Astrocyte (in vitro differentiated cells and primary cell): ENCODE results near the gene UBE2M. TPM values are rescaled to one million over a fixed set of nuclear protein-coding genes. Genes with fewer than 3 reads are reported as not detected.

Experiments used
- DNase-seq: peaks from one replicate; pipeline ENCODE4 v3.0.0-alpha.2; 2010; ENCODE audit warnings: low read depth
- FAIRE-seq: peaks from 2 replicates; lab custom pipeline; 2011; peaks lifted over from hg19 to GRCh38; lab: Jason Lieb, UNC
- H2AFZ ChIP-seq: 2 replicates; pipeline ENCODE4 v1.6.0; 2012; ENCODE audit warnings: low read depth, low read length, inconsistent platforms
- H3K27ac ChIP-seq: 2 replicates; pipeline ENCODE4 v1.5.1; 2011; ENCODE audit warnings: low read depth, low read length, inconsistent platforms
- H3K27me3 ChIP-seq: 2 replicates; pipeline ENCODE4 v1.6.0; 2011; ENCODE audit warnings: low read length, inconsistent platforms; ENCODE audit not compliant: insufficient read depth
- H3K36me3 ChIP-seq: 2 replicates; pipeline ENCODE4 v1.5.1; 2011; ENCODE audit warnings: low read length, inconsistent platforms; ENCODE audit not compliant: insufficient read depth
- H3K4me1 ChIP-seq: 2 replicates; pipeline ENCODE4 v1.5.1; 2011; ENCODE audit warnings: low read length, inconsistent platforms; ENCODE audit not compliant: insufficient read depth
- H3K4me2 ChIP-seq: 2 replicates; pipeline ENCODE4 v1.6.0; 2012; ENCODE audit warnings: low read length, inconsistent platforms
- H3K4me3 ChIP-seq: 2 replicates; pipeline ENCODE4 v1.5.1; 2011; ENCODE audit warnings: low read depth, mild to moderate bottlenecking, low read length, inconsistent platforms; ENCODE audit not compliant: insufficient read depth
- H3K79me2 ChIP-seq: 2 replicates; pipeline ENCODE4 v1.6.0; 2012; ENCODE audit warnings: mild to moderate bottlenecking, low read length, inconsistent platforms; ENCODE audit not compliant: insufficient read depth
- H3K9ac ChIP-seq: 2 replicates; pipeline ENCODE4 v1.6.0; 2012; ENCODE audit warnings: mild to moderate bottlenecking, low read length, inconsistent platforms
- H3K9me3 ChIP-seq: 2 replicates; pipeline ENCODE4 v1.5.1; 2012; ENCODE audit warnings: low read depth, mild to moderate bottlenecking, low read length, inconsistent platforms; ENCODE audit not compliant: insufficient read depth
- H4K20me1 ChIP-seq: 2 replicates; pipeline ENCODE4 v1.6.0; 2012; ENCODE audit warnings: low read length, inconsistent platforms; ENCODE audit not compliant: insufficient read depth
- H3K27ac Mint-ChIP-seq: one replicate; pipeline ENCODE4 v1.8.0; 2021; ENCODE audit warnings: mild to moderate bottlenecking, mixed read lengths; ENCODE audit not compliant: unreplicated experiment
- H3K27me3 Mint-ChIP-seq: one replicate; pipeline ENCODE4 v1.8.0; 2021; ENCODE audit warnings: low read depth, mixed read lengths; ENCODE audit not compliant: unreplicated experiment
- H3K36me3 Mint-ChIP-seq: one replicate; pipeline ENCODE4 v1.8.0; 2021; ENCODE audit warnings: low read depth, mixed read lengths; ENCODE audit not compliant: unreplicated experiment
- H3K4me1 Mint-ChIP-seq: one replicate; pipeline ENCODE4 v1.8.0; 2021; ENCODE audit warnings: low read depth, mixed read lengths; ENCODE audit not compliant: unreplicated experiment
- H3K4me3 Mint-ChIP-seq: one replicate; pipeline ENCODE4 v1.8.0; 2021; ENCODE audit warnings: mild to moderate bottlenecking, moderate library complexity, mixed read lengths; ENCODE audit not compliant: unreplicated experiment
- H3K9me3 Mint-ChIP-seq: one replicate; pipeline ENCODE4 v1.8.0; 2021; ENCODE audit warnings: mild to moderate bottlenecking, mixed read lengths; ENCODE audit not compliant: unreplicated experiment
- CTCF ChIP-seq: IDR thresholded peaks from 2 replicates; pipeline ENCODE4 v1.5.1; 2011; ENCODE audit warnings: low read depth, mild to moderate bottlenecking, inconsistent platforms, low read length, moderate library complexity; ENCODE audit not compliant: insufficient read depth
- EZH2 ChIP-seq: IDR thresholded peaks from 2 replicates; pipeline ENCODE4 v1.6.1; 2012; ENCODE audit warnings: mild to moderate bottlenecking, low read length, inconsistent platforms; ENCODE audit not compliant: insufficient read depth
- total RNA-seq: library from RNA; stranded (reverse); gene quantifications from 2 replicates; pipeline ENCODE4 v1.2.1, GENCODE V29; 2021

UBE2M gene
- total RNA-seq, 1 donor from 2014 or later: 113 TPM

GRCh38 chr19:58552655-58553054, 5.8 kb downstream of the UBE2M start:
- no peak for FAIRE-seq
- Histone ChIP-seq H4K20me1 (peaks cover 58% of the 10 kb centered on the region), H3K4me3 (no peak overlapping the region), H3K9ac (peak overlapping the region; percentile 20), H3K27ac (no peak overlapping the region), H3K79me2 (peaks cover 77% of the 10 kb centered on the region), H3K4me2 (no peak overlapping the region), H3K9me3 (no peaks in the 10 kb centered on the region), H3K4me1 (peaks cover 23% of the 10 kb centered on the region), H2AFZ (no peak overlapping the region), H3K27me3 (no peaks in the 10 kb centered on the region), H3K36me3 (peaks cover 53% of the 10 kb centered on the region)
- peaks cover 30% of the 10 kb centered on the region for H3K36me3 Mint-ChIP-seq
- H3K4me1 Mint-ChIP-seq: peaks cover 27% of the 10 kb centered on the region
- no peaks in the 10 kb centered on the region for H3K27me3 Mint-ChIP-seq
- DNase-seq: no peak
- peak overlapping the region; percentile 87 for H3K27ac Mint-ChIP-seq
- no peaks in the 10 kb centered on the region for H3K9me3 Mint-ChIP-seq
- TF ChIP-seq EZH2 (no peak), CTCF (no peak)
- H3K4me3 Mint-ChIP-seq: peak overlapping the region; percentile 30

GRCh38 chr19:58551577-58552471, 6.6 kb downstream of the UBE2M start:
- Histone ChIP-seq H3K4me1 (peaks cover 17% of the 10 kb centered on the region), H3K79me2 (peaks cover 77% of the 10 kb centered on the region), H3K27me3 (no peaks in the 10 kb centered on the region), H3K4me2 (no peak overlapping the region), H2AFZ (no peak overlapping the region), H3K9me3 (no peaks in the 10 kb centered on the region), H3K27ac (no peak overlapping the region), H4K20me1 (peaks cover 58% of the 10 kb centered on the region), H3K4me3 (no peak overlapping the region), H3K36me3 (peaks cover 59% of the 10 kb centered on the region), H3K9ac (no peak overlapping the region)
- no peak overlapping the region for H3K27ac Mint-ChIP-seq
- peaks cover 35% of the 10 kb centered on the region for H3K36me3 Mint-ChIP-seq
- TF ChIP-seq CTCF (no peak), EZH2 (no peak)
- H3K27me3 Mint-ChIP-seq: no peaks in the 10 kb centered on the region
- FAIRE-seq (no peak), DNase-seq (no peak)
- H3K4me3 Mint-ChIP-seq: peak overlapping the region; percentile 9
- peaks cover 30% of the 10 kb centered on the region for H3K4me1 Mint-ChIP-seq
- H3K9me3 Mint-ChIP-seq: no peaks in the 10 kb centered on the region

GRCh38 chr19:58551123-58551497, 7.3 kb downstream of the UBE2M start:
- no peak overlapping the region for H3K27ac Mint-ChIP-seq
- peaks cover 35% of the 10 kb centered on the region for H3K36me3 Mint-ChIP-seq
- no peaks in the 10 kb centered on the region for H3K9me3 Mint-ChIP-seq
- peaks cover 55% of the 10 kb centered on the region for H3K36me3 ChIP-seq
- FAIRE-seq (no peak), DNase-seq (no peak)
- no peak overlapping the region for H3K9ac ChIP-seq
- peaks cover 30% of the 10 kb centered on the region for H3K4me1 Mint-ChIP-seq
- H2AFZ ChIP-seq: no peak overlapping the region
- TF ChIP-seq CTCF: no peak
- no peak for TF ChIP-seq EZH2
- H3K4me3 Mint-ChIP-seq: peak overlapping the region; percentile 66
- no peak overlapping the region for H3K27ac ChIP-seq
- no peaks in the 10 kb centered on the region for H3K27me3 ChIP-seq
- no peak overlapping the region for H3K4me2 ChIP-seq
- no peaks in the 10 kb centered on the region for H3K27me3 Mint-ChIP-seq
- peaks cover 64% of the 10 kb centered on the region for H4K20me1 ChIP-seq
- peaks cover 77% of the 10 kb centered on the region for H3K79me2 ChIP-seq
- H3K4me1 ChIP-seq: peaks cover 21% of the 10 kb centered on the region
- H3K9me3 ChIP-seq: no peaks in the 10 kb centered on the region
- no peak overlapping the region for H3K4me3 ChIP-seq
